CD4-positive, alpha-beta T cell (primary cell): ENCODE data around the gene BRD3OS. TPM values are rescaled to one million over a fixed set of nuclear protein-coding genes. Genes with fewer than 3 reads are reported as not detected.

Source experiments
- ATAC-seq: fragments of 200-7000 bp; cut with Tn5 transposase; one replicate; pipeline ENCODE4 v1.10.0; 2022; ENCODE audit warnings: mild to moderate bottlenecking; ENCODE audit not compliant: poor library complexity
- CTCF ChIA-PET: fragments of 350-600 bp; sonication (Branson Sonifier 250); formaldehyde crosslinking; loops from one replicate; lab custom pipeline; 2021; ENCODE audit warnings: antibody characterized with exemption, inconsistent platforms; lab: Charles Lee
- POLR2A ChIA-PET: fragments of 350-600 bp; sonication (Branson Sonifier 250); formaldehyde crosslinking; loops from one replicate; lab custom pipeline; 2021; ENCODE audit warnings: antibody characterized with exemption, inconsistent platforms; lab: Charles Lee
- DNase-seq, 14 experiments: peaks; one replicate each; pipeline ENCODE4 v3.0.0-alpha.2; 2013 to 2020; ENCODE audit warnings: mixed read lengths in 2 of 14
- H3K27ac ChIP-seq, 2 donors: one replicate each; pipeline versions ENCODE4 v1.5.1 to v1.7.0; 2013; ENCODE audit warnings: low read length in 2 of 2, low read depth in 1 of 2, mild to moderate bottlenecking in 1 of 2
- H3K27me3 ChIP-seq, 2 experiments: 1 replicate in 1 of 2; 2 replicates in 1 of 2; pipeline versions ENCODE4 v1.6.1 to v1.7.0; 2013; ENCODE audit warnings: low read length in 2 of 2, control low read depth in 1 of 2, mild to moderate bottlenecking in 1 of 2, moderate library complexity in 1 of 2; ENCODE audit not compliant: insufficient read depth in 2 of 2, control insufficient read depth in 1 of 2
- H3K36me3 ChIP-seq: one replicate; pipeline ENCODE4 v1.6.1; 2013; ENCODE audit warnings: low read length, control low read depth; ENCODE audit not compliant: insufficient read depth
- H3K4me1 ChIP-seq: one replicate; pipeline ENCODE4 v1.6.1; 2013; ENCODE audit warnings: low read length, control low read depth; ENCODE audit not compliant: insufficient read depth
- H3K4me3 ChIP-seq: one replicate; pipeline ENCODE4 v1.5.1; 2013; ENCODE audit warnings: mild to moderate bottlenecking, low read length, moderate library complexity
- H3K9me3 ChIP-seq, 2 experiments: 1 replicate in 1 of 2; 2 replicates in 1 of 2; pipeline versions ENCODE4 v1.6.1 to v1.7.0; 2013; ENCODE audit warnings: low read length in 2 of 2, mild to moderate bottlenecking in 2 of 2, control low read depth in 1 of 2, moderate library complexity in 1 of 2; ENCODE audit not compliant: control insufficient read depth in 1 of 2, insufficient read depth in 1 of 2
- H3K27ac Mint-ChIP-seq: one replicate; pipeline ENCODE4 v1.8.0; 2020; ENCODE audit warnings: mixed read lengths
- H3K27me3 Mint-ChIP-seq: one replicate; pipeline ENCODE4 v1.8.0; 2021; ENCODE audit warnings: mixed read lengths
- H3K36me3 Mint-ChIP-seq: one replicate; pipeline ENCODE4 v1.8.0; 2021; ENCODE audit warnings: low read depth, mixed read lengths
- H3K4me1 Mint-ChIP-seq: one replicate; pipeline ENCODE4 v1.8.0; 2021; ENCODE audit warnings: low read depth, mixed read lengths
- H3K4me3 Mint-ChIP-seq: one replicate; pipeline ENCODE4 v1.8.0; 2020; ENCODE audit warnings: mild to moderate bottlenecking, mixed read lengths
- H3K9me3 Mint-ChIP-seq: one replicate; pipeline ENCODE4 v1.8.0; 2020; ENCODE audit warnings: mixed read lengths
- CTCF ChIP-seq: fragments of 200-600 bp; IDR thresholded peaks from one replicate; pipeline ENCODE4 v1.8.0; 2022; ENCODE audit warnings: antibody characterized with exemption, mild to moderate bottlenecking
- intact Hi-C, 2 experiments: fragments of 100-400 bp; cut with DNase I in 1 of 2; cut with micrococcal nuclease in 1 of 2; formaldehyde crosslinking; loops; one replicate each; pipeline versions ENCODE4 v1.15.1 to v1.9.0; 2023 to 2025; cut with DNase I, micrococcal nuclease
- total RNA-seq, 174 experiments: library from RNA in 2 of 174; stranded (reverse) in 2 of 174; gene quantifications; one replicate each; pipeline ENCODE4 v1.2.3 and lab custom pipeline; 2021 to 2026

BRD3OS gene
- total RNA-seq, 2 experiments from 2014 or later: 4.0 to 4.9 TPM

GRCh38 chr9:133978899-133979272 is 46.4 kb upstream of the BRD3OS start:
- H3K27ac ChIP-seq: no peak overlapping the region

GRCh38 chr9:133979273-133979920 is 45.9 kb upstream of the BRD3OS start:
- Histone ChIP-seq H3K4me3 (no peak overlapping the region), H3K4me1 (no peaks in the 10 kb centered on the region), H3K9me3 (no peaks in the 10 kb centered on the region), H3K27me3 (no peaks in the 10 kb centered on the region), H3K36me3 (no peaks in the 10 kb centered on the region), H3K27ac (no peak overlapping the region)
- DNase-seq (no peak), ATAC-seq (no peak)
- ChIA-PET CTCF (no interaction called here), POLR2A (no interaction called here)
- no peak overlapping the region for H3K27ac Mint-ChIP-seq
- no peak overlapping the region for H3K4me3 Mint-ChIP-seq
- H3K9me3 Mint-ChIP-seq: no peaks in the 10 kb centered on the region
- H3K4me1 Mint-ChIP-seq: no peaks in the 10 kb centered on the region
- intact Hi-C loops: no loop called here
- H3K27me3 Mint-ChIP-seq: no peaks in the 10 kb centered on the region
- no peak for TF ChIP-seq CTCF
- H3K36me3 Mint-ChIP-seq: no peaks in the 10 kb centered on the region

More at GRCh38 chr9:133978899-133979272, 46.4 kb upstream of the BRD3OS start:
- Mint-ChIP-seq H3K4me3 (no peak overlapping the region), H3K27me3 (no peaks in the 10 kb centered on the region), H3K9me3 (no peaks in the 10 kb centered on the region), H3K4me1 (no peaks in the 10 kb centered on the region), H3K36me3 (no peaks in the 10 kb centered on the region), H3K27ac (no peak overlapping the region)
- Histone ChIP-seq H3K4me3 (no peak overlapping the region), H3K4me1 (no peaks in the 10 kb centered on the region), H3K9me3 (no peaks in the 10 kb centered on the region), H3K27me3 (no peaks in the 10 kb centered on the region), H3K36me3 (no peaks in the 10 kb centered on the region)
- ChIA-PET POLR2A (no interaction called here), CTCF (no interaction called here)
- ATAC-seq (no peak), DNase-seq (no peak)
- no peak for TF ChIP-seq CTCF
- intact Hi-C loops: no loop called here

GRCh38 chr9:133979921-133980863 is 45.1 kb upstream of the BRD3OS start:
- intact Hi-C loops: no loop called here
- H3K36me3 Mint-ChIP-seq: no peaks in the 10 kb centered on the region
- H3K4me3 Mint-ChIP-seq: no peak overlapping the region
- POLR2A ChIA-PET: no interaction called here
- ATAC-seq (no peak), DNase-seq (no peak)
- Histone ChIP-seq H3K9me3 (no peaks in the 10 kb centered on the region), H3K36me3 (no peaks in the 10 kb centered on the region), H3K4me1 (no peaks in the 10 kb centered on the region), H3K4me3 (no peak overlapping the region), H3K27ac (no peak overlapping the region), H3K27me3 (no peaks in the 10 kb centered on the region)
- H3K27me3 Mint-ChIP-seq: no peaks in the 10 kb centered on the region
- no peak for TF ChIP-seq CTCF
- CTCF ChIA-PET: no interaction called here
- H3K27ac Mint-ChIP-seq: no peak overlapping the region
- no peaks in the 10 kb centered on the region for H3K4me1 Mint-ChIP-seq
- no peaks in the 10 kb centered on the region for H3K9me3 Mint-ChIP-seq
